HG03460 (cell line): Measurements from ENCODE around the gene ABAT.

Source experiments
- ATAC-seq: cut with Tn5 transposase; IDR thresholded peaks from one replicate; pipeline ENCODE4 v1.9.1; 2021; ENCODE audit not compliant: unreplicated experiment

ABAT gene

GRCh38 chr16:8808009-8808408 lies 133.6 kb downstream of the ABAT start:
- no peak for ATAC-seq

GRCh38 chr16:8808613-8809353 lies 134.4 kb downstream of the ABAT start:
- ATAC-seq, result no peak

- no peak for ATAC-seq
Measured at GRCh38 chr16:8812162-8812843, 137.9 kb downstream of the ABAT start.

- ATAC-seq, result no peak
Measured at GRCh38 chr16:8814095-8814806, 139.8 kb downstream of the ABAT start.

- no peak for ATAC-seq
Measured at GRCh38 chr16:8816967-8817655, 142.7 kb downstream of the ABAT start.

GRCh38 chr16:8818504-8819270 lies 144.3 kb downstream of the ABAT start:
- peak; percentile 80 for ATAC-seq

GRCh38 chr16:8819411-8820034 lies 145.1 kb downstream of the ABAT start:
- ATAC-seq, result no peak

- no peak for ATAC-seq
Measured at GRCh38 chr16:8822403-8822802, 148.0 kb downstream of the ABAT start.

- no peak for ATAC-seq
Measured at GRCh38 chr16:8826278-8826879, 152.0 kb downstream of the ABAT start.

- no peak for ATAC-seq
Measured at GRCh38 chr16:8828541-8829165, 154.2 kb downstream of the ABAT start.

- ATAC-seq, result no peak
Measured at GRCh38 chr16:8831450-8831849, 157.0 kb downstream of the ABAT start.

- ATAC-seq, result no peak
Measured at GRCh38 chr16:8831871-8832716, 157.7 kb downstream of the ABAT start.

GRCh38 chr16:8832717-8833105 lies 158.3 kb downstream of the ABAT start:
- ATAC-seq, result no peak
